VCaP (cell line): ENCODE results near the gene IRGQ.

Experiments used
- H3K27ac ChIP-seq: fragments of 450-650 bp; 2 replicates; pipeline ENCODE4 v1.5.1; 2017
- CTCF ChIP-seq: fragments of 450-650 bp; conservative IDR thresholded peaks from 2 replicates; pipeline ENCODE4 v1.5.1; 2017; ENCODE audit warnings: mild to moderate bottlenecking, moderate library complexity

The IRGQ gene

GRCh38 chr19:43595999-43596841 is at the start of gene IRGQ, which contains the start of gene ZNF576:
Gene IRGQ (minus strand): TSS chr19:43596134. CDS start chr19:43595338, 796 bp downstream.
Gene ZNF576 (plus strand): TSS chr19:43596595. CDS start chr19:43597109, 514 bp downstream.
- TF ChIP-seq CTCF: no peak
- H3K27ac ChIP-seq: peak within 1 kb of the TSS; percentile 97

- no peak for TF ChIP-seq CTCF
- no peak overlapping the region for H3K27ac ChIP-seq
Observed at GRCh38 chr19:43644181-43644580, 48.2 kb upstream of the IRGQ start.

GRCh38 chr19:43643326-43643725 is 47.4 kb upstream of the IRGQ start:
- TF ChIP-seq CTCF: no peak

GRCh38 chr19:43642531-43642930 is 46.6 kb upstream of the IRGQ start:
- no peak overlapping the region for H3K27ac ChIP-seq
- TF ChIP-seq CTCF: no peak

More at GRCh38 chr19:43643326-43643725, 47.4 kb upstream of the IRGQ start:
- no peak overlapping the region for H3K27ac ChIP-seq

- TF ChIP-seq CTCF: no peak
- H3K27ac ChIP-seq: no peak overlapping the region
Observed at GRCh38 chr19:43641333-43641732, 45.4 kb upstream of the IRGQ start.

GRCh38 chr19:43640424-43640757 is 44.5 kb upstream of the IRGQ start:
- peak overlapping the region; percentile 65; the same call in 1 of the 2 replicates for H3K27ac ChIP-seq
- TF ChIP-seq CTCF: no peak

- no peak for TF ChIP-seq CTCF
- peak within 1 kb of the TSS; percentile 65; the same call in 1 of the 2 replicates for H3K27ac ChIP-seq
Observed at GRCh38 chr19:43639519-43640423, 43.8 kb upstream of the IRGQ start, which contains the start of gene CADM4. Gene CADM4 (minus strand): TSS chr19:43639850. CDS start chr19:43639790, 60 bp downstream.
